Epithelial cell of proximal tubule (primary cell): ENCODE results near the gene DNAJC11. TPM values are rescaled to one million over a fixed set of nuclear protein-coding genes. Genes with fewer than 3 reads are reported as not detected.
A peak's percentile ranks its signal among the peaks of the same experiment; 100 is the strongest.
"Not testable (repeated sequence)": the region's sequence is repeated elsewhere in the genome, so short reads cannot be mapped to it uniquely, and the experiment has no call there.

Experiments used
- DNase-seq: peaks from one replicate; pipeline ENCODE4 v3.0.0-alpha.2; 2011; ENCODE audit warnings: low read depth
- H3K4me3 ChIP-seq: 2 replicates; pipeline ENCODE4 v1.5.1; 2011; ENCODE audit warnings: low read depth, mild to moderate bottlenecking, low read length
- CTCF ChIP-seq: conservative IDR thresholded peaks from 2 replicates; pipeline ENCODE4 v1.5.1; 2012; ENCODE audit warnings: low read depth, mild to moderate bottlenecking, low read length
- total RNA-seq: library from RNA; depleted of rRNA; stranded (reverse); fragments of >200 nt; gene quantifications from 2 replicates; pipeline ENCODE4 v1.2.3, GENCODE V29; 2015

Gene DNAJC11
- total RNA-seq, 1 donor from 2014 or later, result 32.8 TPM

- TF ChIP-seq CTCF, result no peak
- no peak overlapping the region for H3K4me3 ChIP-seq
- DNase-seq, result no peak
Observed at GRCh38 chr1:6638226-6638625, 63.4 kb downstream of the DNAJC11 start.

- no peak for DNase-seq
- TF ChIP-seq CTCF, result no peak
- H3K4me3 ChIP-seq, result no peak overlapping the region
Observed at GRCh38 chr1:6637770-6638169, 63.8 kb downstream of the DNAJC11 start.

GRCh38 chr1:6636778-6637177, 64.8 kb downstream of the DNAJC11 start:
- not testable (repeated sequence) for DNase-seq, H3K4me3 ChIP-seq

- TF ChIP-seq CTCF, result peak; percentile 11
- DNase-seq, result no peak
- H3K4me3 ChIP-seq, result no peak overlapping the region
Observed at GRCh38 chr1:6635910-6636760, 65.5 kb downstream of the DNAJC11 start.

GRCh38 chr1:6635161-6635909, 66.3 kb downstream of the DNAJC11 start:
- no peak for TF ChIP-seq CTCF
- no peak overlapping the region for H3K4me3 ChIP-seq
- DNase-seq, result no peak

GRCh38 chr1:6634371-6635052, 67.1 kb downstream of the DNAJC11 start:
- no peak for DNase-seq
- peak; percentile 57 for TF ChIP-seq CTCF
- no peak overlapping the region for H3K4me3 ChIP-seq
